ENCODE data around the gene SH3TC1.

GRCh38 chr4:8238515-8239053 lies 39.5 kb downstream of the SH3TC1 start:
- TF ChIP-seq YY1 (IDR thresholded peaks at IDR 0.05; ENCODE audit: insufficient read depth, insufficient read length) (no peak), SUZ12 (IDR thresholded peaks at IDR 0.05; ENCODE audit: extremely low read depth, insufficient read depth, insufficient read length) (no peak), ZNF274 (IDR thresholded peaks at IDR 0.05; ENCODE audit: low read depth, low read length) (no peak)

Data from NT2/D1 (cell line).